Stimulated activated effector memory CD8-positive, alpha-beta T cell treated with anti-CD3 and anti-CD28 coated beads, Interleukin-12 subunit alpha, Interleukin-12 subunit beta, amount 100 ng/mL, for 72 hours (primary cell): ENCODE measurements around the gene DACH1.

ENCODE experiments used
- ATAC-seq: fragments of 150-1000 bp; cut with Tn5 transposase; 2 replicates; pipeline ENCODE4 v1.10.0; 2021
- DNase-seq, 2 donors: peaks; one replicate each; pipeline ENCODE4 v3.0.0; 2021 to 2022; ENCODE audit warnings: low spot score in 2 of 2
- H3K27ac Mint-ChIP-seq: one replicate; pipeline ENCODE4 v1.8.0; 2022; ENCODE audit warnings: mild to moderate bottlenecking, mixed read lengths
- H3K36me3 Mint-ChIP-seq: one replicate; pipeline ENCODE4 v1.8.0; 2022; ENCODE audit warnings: mild to moderate bottlenecking, mixed read lengths
- H3K4me1 Mint-ChIP-seq: one replicate; pipeline ENCODE4 v1.8.0; 2022; ENCODE audit warnings: mixed read lengths
- H3K4me3 Mint-ChIP-seq: one replicate; pipeline ENCODE4 v1.8.0; 2022; ENCODE audit warnings: mild to moderate bottlenecking, mixed read lengths
- H3K9me3 Mint-ChIP-seq: one replicate; pipeline ENCODE4 v1.8.0; 2022; ENCODE audit warnings: mixed read lengths

Gene DACH1

GRCh38 chr13:71524245-71524612 lies 342.8 kb downstream of the DACH1 start:
- no peaks in the 10 kb centered on the region for H3K4me1 Mint-ChIP-seq
- no peaks in the 10 kb centered on the region for H3K36me3 Mint-ChIP-seq
- no peak overlapping the region for H3K4me3 Mint-ChIP-seq
- DNase-seq (no peak), ATAC-seq (no peak)
- no peak overlapping the region for H3K27ac Mint-ChIP-seq
- peaks cover 17% of the 10 kb centered on the region for H3K9me3 Mint-ChIP-seq

- no peak overlapping the region for H3K4me3 Mint-ChIP-seq
- H3K4me1 Mint-ChIP-seq = no peaks in the 10 kb centered on the region
- peaks cover 16% of the 10 kb centered on the region for H3K9me3 Mint-ChIP-seq
- ATAC-seq = no peak
- DNase-seq = no peak
- no peak overlapping the region for H3K27ac Mint-ChIP-seq
- no peaks in the 10 kb centered on the region for H3K36me3 Mint-ChIP-seq
Measured at GRCh38 chr13:71522941-71523526, 344.0 kb downstream of the DACH1 start.

- no peak overlapping the region for H3K4me3 Mint-ChIP-seq
- no peaks in the 10 kb centered on the region for H3K36me3 Mint-ChIP-seq
- H3K4me1 Mint-ChIP-seq = no peaks in the 10 kb centered on the region
- peaks cover 14% of the 10 kb centered on the region for H3K9me3 Mint-ChIP-seq
- DNase-seq (no peak), ATAC-seq (no peak)
- no peak overlapping the region for H3K27ac Mint-ChIP-seq
Measured at GRCh38 chr13:71517004-71517403, 350.0 kb downstream of the DACH1 start.

GRCh38 chr13:71516521-71516920 lies 350.5 kb downstream of the DACH1 start:
- DNase-seq (no peak), ATAC-seq (no peak)
- Mint-ChIP-seq H3K4me3 (no peak overlapping the region), H3K27ac (no peak overlapping the region), H3K4me1 (no peaks in the 10 kb centered on the region), H3K36me3 (no peaks in the 10 kb centered on the region), H3K9me3 (peaks cover 10% of the 10 kb centered on the region)

- H3K36me3 Mint-ChIP-seq = no peaks in the 10 kb centered on the region
- no peak overlapping the region for H3K27ac Mint-ChIP-seq
- DNase-seq = no peak
- no peak overlapping the region for H3K4me3 Mint-ChIP-seq
- H3K4me1 Mint-ChIP-seq = no peaks in the 10 kb centered on the region
- peaks cover 9% of the 10 kb centered on the region for H3K9me3 Mint-ChIP-seq
- ATAC-seq = no peak
Measured at GRCh38 chr13:71515744-71516038, 351.3 kb downstream of the DACH1 start.

GRCh38 chr13:71514900-71515743 lies 351.9 kb downstream of the DACH1 start:
- Mint-ChIP-seq H3K9me3 (peaks cover 5% of the 10 kb centered on the region), H3K27ac (no peak overlapping the region), H3K36me3 (no peaks in the 10 kb centered on the region), H3K4me1 (no peaks in the 10 kb centered on the region), H3K4me3 (no peak overlapping the region)
- DNase-seq = no peak
- ATAC-seq = no peak

- Mint-ChIP-seq H3K9me3 (peaks cover 14% of the 10 kb centered on the region), H3K27ac (no peak overlapping the region), H3K4me1 (no peaks in the 10 kb centered on the region), H3K4me3 (no peak overlapping the region), H3K36me3 (no peaks in the 10 kb centered on the region)
- DNase-seq (no peak), ATAC-seq (no peak)
Measured at GRCh38 chr13:71513411-71514033, 353.5 kb downstream of the DACH1 start.

- no peak for DNase-seq
- no peak overlapping the region for H3K4me3 Mint-ChIP-seq
- no peak overlapping the region for H3K27ac Mint-ChIP-seq
- no peaks in the 10 kb centered on the region for H3K4me1 Mint-ChIP-seq
- ATAC-seq = no peak
- no peaks in the 10 kb centered on the region for H3K36me3 Mint-ChIP-seq
- peaks cover 7% of the 10 kb centered on the region for H3K9me3 Mint-ChIP-seq
Measured at GRCh38 chr13:71503781-71504180, 363.2 kb downstream of the DACH1 start.

- DNase-seq (no peak), ATAC-seq (no peak)
- H3K36me3 Mint-ChIP-seq = no peaks in the 10 kb centered on the region
- H3K4me3 Mint-ChIP-seq = no peak overlapping the region
- peaks cover 10% of the 10 kb centered on the region for H3K9me3 Mint-ChIP-seq
- H3K4me1 Mint-ChIP-seq = no peaks in the 10 kb centered on the region
- no peak overlapping the region for H3K27ac Mint-ChIP-seq
Measured at GRCh38 chr13:71499944-71500514, 367.0 kb downstream of the DACH1 start.

- H3K9me3 Mint-ChIP-seq = peaks cover 8% of the 10 kb centered on the region
- DNase-seq = no peak
- H3K4me3 Mint-ChIP-seq = no peak overlapping the region
- H3K27ac Mint-ChIP-seq = no peak overlapping the region
- H3K36me3 Mint-ChIP-seq = no peaks in the 10 kb centered on the region
- ATAC-seq = no peak
- no peaks in the 10 kb centered on the region for H3K4me1 Mint-ChIP-seq
Measured at GRCh38 chr13:71499235-71499634, 367.8 kb downstream of the DACH1 start.

- Mint-ChIP-seq H3K4me3 (no peak overlapping the region), H3K9me3 (peaks cover 3% of the 10 kb centered on the region), H3K4me1 (no peaks in the 10 kb centered on the region), H3K27ac (no peak overlapping the region), H3K36me3 (no peaks in the 10 kb centered on the region)
- no peak for ATAC-seq
- no peak for DNase-seq
Measured at GRCh38 chr13:71493189-71493588, 373.8 kb downstream of the DACH1 start.

- H3K36me3 Mint-ChIP-seq = no peaks in the 10 kb centered on the region
- H3K27ac Mint-ChIP-seq = no peak overlapping the region
- H3K9me3 Mint-ChIP-seq = peaks cover 3% of the 10 kb centered on the region
- no peak overlapping the region for H3K4me3 Mint-ChIP-seq
- no peak for DNase-seq
- H3K4me1 Mint-ChIP-seq = no peaks in the 10 kb centered on the region
- no peak for ATAC-seq
Measured at GRCh38 chr13:71492346-71492871, 374.6 kb downstream of the DACH1 start.

GRCh38 chr13:71491010-71491409 lies 376.0 kb downstream of the DACH1 start:
- DNase-seq (no peak), ATAC-seq (no peak)
- H3K9me3 Mint-ChIP-seq = peaks cover 3% of the 10 kb centered on the region
- no peaks in the 10 kb centered on the region for H3K36me3 Mint-ChIP-seq
- no peak overlapping the region for H3K4me3 Mint-ChIP-seq
- no peak overlapping the region for H3K27ac Mint-ChIP-seq
- no peaks in the 10 kb centered on the region for H3K4me1 Mint-ChIP-seq

GRCh38 chr13:71489041-71489440 lies 378.0 kb downstream of the DACH1 start:
- no peak for ATAC-seq
- H3K9me3 Mint-ChIP-seq = peaks cover 3% of the 10 kb centered on the region
- no peaks in the 10 kb centered on the region for H3K4me1 Mint-ChIP-seq
- DNase-seq = no peak
- no peaks in the 10 kb centered on the region for H3K36me3 Mint-ChIP-seq
- H3K27ac Mint-ChIP-seq = no peak overlapping the region
- H3K4me3 Mint-ChIP-seq = no peak overlapping the region

GRCh38 chr13:71488201-71488600 lies 378.8 kb downstream of the DACH1 start:
- peaks cover 3% of the 10 kb centered on the region for H3K9me3 Mint-ChIP-seq
- DNase-seq = no peak
- no peak overlapping the region for H3K4me3 Mint-ChIP-seq
- ATAC-seq = no peak
- no peak overlapping the region for H3K27ac Mint-ChIP-seq
- no peaks in the 10 kb centered on the region for H3K36me3 Mint-ChIP-seq
- H3K4me1 Mint-ChIP-seq = no peaks in the 10 kb centered on the region

GRCh38 chr13:71485913-71486312 lies 381.1 kb downstream of the DACH1 start:
- Mint-ChIP-seq H3K9me3 (no peaks in the 10 kb centered on the region), H3K27ac (no peak overlapping the region), H3K4me1 (no peaks in the 10 kb centered on the region), H3K36me3 (no peaks in the 10 kb centered on the region), H3K4me3 (no peak overlapping the region)
- ATAC-seq (no peak), DNase-seq (no peak)
